ENCODE measurements around the gene IGF2BP1. TPM values are rescaled to one million over a fixed set of nuclear protein-coding genes. Genes with fewer than 3 reads are reported as not detected.

IGF2BP1 gene
- total RNA-seq, 1 experiment from 2014 or later = 434 TPM

DNA sequence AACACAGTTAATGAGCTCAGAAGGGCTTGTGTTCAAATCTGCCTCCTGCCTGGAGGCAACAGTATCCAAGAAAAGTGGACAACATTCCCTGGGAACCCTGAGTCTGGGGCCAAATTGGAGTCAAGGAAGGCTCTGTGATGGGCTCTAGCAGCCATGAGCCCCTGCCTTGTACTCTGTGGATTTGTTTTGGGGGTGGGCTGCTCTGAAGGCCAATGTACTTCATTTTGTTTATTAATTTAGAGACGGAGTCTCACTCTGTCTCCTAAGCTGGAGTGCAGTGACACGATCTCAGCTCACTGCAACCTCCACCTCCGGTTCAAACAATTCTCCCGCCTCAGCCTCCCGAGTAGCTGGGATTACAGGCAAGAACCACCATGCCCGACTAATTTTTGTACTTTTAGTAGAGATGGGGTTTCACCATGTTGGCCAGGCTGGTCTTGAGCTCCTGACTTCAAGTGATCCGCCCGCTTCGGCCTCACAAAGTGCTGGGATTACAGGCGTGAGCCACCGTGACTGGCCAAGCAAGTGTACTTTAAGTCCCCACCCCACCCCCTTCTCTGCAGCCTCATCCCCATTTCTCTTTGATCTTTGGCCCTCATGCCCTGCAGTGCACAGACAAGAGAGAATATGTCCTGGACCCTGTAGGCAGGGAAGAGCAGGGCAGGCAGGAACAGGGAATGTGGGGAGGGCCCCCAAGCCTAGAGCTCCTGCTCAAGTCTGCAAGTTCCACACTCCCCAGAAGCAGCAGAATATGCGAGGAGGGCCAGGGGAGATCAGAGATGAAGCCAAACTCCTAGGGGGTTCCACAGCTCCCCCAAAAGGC lies 26.1 kb upstream of the IGF2BP1 start:
- H3K4me1 Mint-ChIP-seq = peaks cover 38 to 39% of the 10 kb centered on the region in 2 experiments
- H4K91ac ChIP-seq (ENCODE audit: insufficient read length, low read depth, low read length) = no peak overlapping the region
- H4K8ac ChIP-seq (replicated peaks; ENCODE audit: insufficient read length, low read depth, low read length) = no peak overlapping the region
- no peak overlapping the region for H3K4ac ChIP-seq (ENCODE audit: low read depth, low read length)
- no peak overlapping the region for H3K4me2 ChIP-seq (ENCODE audit: insufficient read depth, insufficient read length, low read length)
- no peaks in the 10 kb centered on the region for H3K36me3 Mint-ChIP-seq (ENCODE audit: insufficient read depth in 1 of 3, low read depth in 3 of 3)
- no peak overlapping the region for H2BK5ac ChIP-seq (ENCODE audit: insufficient read length, low read length)
- H2BK120ac ChIP-seq (ENCODE audit: low read depth, low read length, poor library complexity, severe bottlenecking) = no peak overlapping the region
- no peak overlapping the region for H3T11ph ChIP-seq (ENCODE audit: low read length)
- H2BK20ac ChIP-seq (ENCODE audit: low read depth, low read length, poor library complexity, severe bottlenecking) = no peak overlapping the region
- H3K9ac ChIP-seq (ENCODE audit: extremely low read depth, insufficient read length, low read length) = no peak overlapping the region
- no peak overlapping the region for H2AFZ ChIP-seq (ENCODE audit: low read length)
- no peak overlapping the region for H4K5ac ChIP-seq (ENCODE audit: insufficient read length, low read depth, low read length)
- no peaks in the 10 kb centered on the region for H4K20me1 ChIP-seq (ENCODE audit: control insufficient read depth, insufficient read depth, insufficient read length)
- no peaks in the 10 kb centered on the region for H3K79me2 ChIP-seq (ENCODE audit: insufficient read depth, low read length)
- no peaks in the 10 kb centered on the region; a peak in 1 of 5 replicates for H3K9me3 Mint-ChIP-seq
- no peak overlapping the region for H2BK12ac ChIP-seq (ENCODE audit: insufficient read length, low read depth, low read length)
- H3K4me1 ChIP-seq (ENCODE audit: insufficient read depth, low read length) = no peaks in the 10 kb centered on the region; the same call in 1 of the 2 replicates
- H3K27me3 ChIP-seq (ENCODE audit: insufficient read depth, low read length) = no peaks in the 10 kb centered on the region
- no peak overlapping the region for H3K4me3 Mint-ChIP-seq
- no peak for TF ChIP-seq CTCF (conservative IDR thresholded peaks at IDR 0.05)
- H3K9me3 ChIP-seq (ENCODE audit: control insufficient read depth, low read depth, low read length) = no peaks in the 10 kb centered on the region
- DNase-seq = no peak
- H3K79me1 ChIP-seq (ENCODE audit: insufficient read depth, low read depth, low read length, poor library complexity, severe bottlenecking) = no peaks in the 10 kb centered on the region
- no peak overlapping the region for H3K14ac ChIP-seq (ENCODE audit: insufficient read depth, low read length)
- no peak overlapping the region for H3K18ac ChIP-seq (ENCODE audit: insufficient read length, low read depth, low read length)
- no peak overlapping the region for H3K27ac ChIP-seq (ENCODE audit: insufficient read length, low read depth, low read length)
- H3K23ac ChIP-seq (ENCODE audit: insufficient read length, low read depth, low read length) = no peak overlapping the region
- no CpG with 5 or more reads among the region's 12 CpGs for WGBS (ENCODE audit: extremely low coverage, insufficient read length, low lambda C conversion rate)
- no peaks in the 10 kb centered on the region for H3K23me2 ChIP-seq (ENCODE audit: insufficient read length, low read depth, low read length, poor library complexity, severe bottlenecking)
- no peak overlapping the region for H3K56ac ChIP-seq (ENCODE audit: insufficient read length, low read depth, low read length)
- peak overlapping the region in 1 of 3 experiments; percentile 6; a peak in 1 of 7 replicates for H3K27ac Mint-ChIP-seq
- H3K27me3 Mint-ChIP-seq (ENCODE audit: low read depth) = peaks cover 18% of the 10 kb centered on the region
- H2AK5ac ChIP-seq (ENCODE audit: insufficient read length, low read length) = no peak overlapping the region
- H2BK15ac ChIP-seq (ENCODE audit: low read depth, low read length) = no peak overlapping the region

Measured in H9 (cell line).